ENCODE data around the gene CSNK1G1.

- no peak for TF ChIP-seq CTCF (IDR thresholded peaks at IDR 0.05; ENCODE audit: low read depth, low read length)
- TF ChIP-seq EZH2phosphoT487 (IDR thresholded peaks at IDR 0.05; ENCODE audit: low read depth) = no peak
These were observed 91.5 kb downstream of the CSNK1G1 start for GRCh38 chr15:64264502-64264901.

All from OCI-LY3 (cell line).